IMR-90 (cell line): ENCODE data around the gene ERBB4. TPM values are rescaled to one million over a fixed set of nuclear protein-coding genes. Genes with fewer than 3 reads are reported as not detected.
A peak's percentile ranks its signal among the peaks of the same experiment; 100 is the strongest.

ENCODE experiments used
- ATAC-seq: fragments of 200-7000 bp; cut with Tn5 transposase; 2 replicates; pipeline ENCODE4 v1.9.1; 2020; ENCODE audit warnings: low read depth, mild to moderate bottlenecking, moderate library complexity
- BruUV-seq: library from RNA; stranded (reverse); fragments of 400-500 nt; replicated peaks from 2 replicates; lab custom pipeline; 2021; lab: Mats Ljungman, UMichigan
- CTCF ChIA-PET: fragments of 300-600 bp; formaldehyde crosslinking; extraction: SDS; loops from one replicate; lab custom pipeline; 2021; ENCODE audit warnings: antibody characterized with exemption; lab: Yijun Ruan, JAX
- POLR2A ChIA-PET: fragments of 300-600 bp; sonication (Branson Sonifier 250); formaldehyde crosslinking; loops from one replicate; lab custom pipeline; 2022; ENCODE audit warnings: antibody characterized with exemption; ENCODE audit not compliant: unreplicated experiment; lab: Charles Lee
- DNase-seq: peaks from one replicate; pipeline ENCODE4 v3.0.0; 2013
- H2AFZ ChIP-seq: replicated peaks from 2 replicates; pipeline ENCODE3; 2013; ENCODE audit warnings: low read length, mild to moderate bottlenecking; ENCODE audit not compliant: poor library complexity
- H2AK5ac ChIP-seq: 2 replicates; pipeline ENCODE4 v1.6.1; 2013; ENCODE audit warnings: low read depth, low read length, inconsistent platforms
- H2AK9ac ChIP-seq: replicated peaks from 2 replicates; pipeline ENCODE3; 2013; ENCODE audit warnings: mild to moderate bottlenecking, low read depth, low read length, moderate library complexity; ENCODE audit not compliant: poor library complexity
- H2BK120ac ChIP-seq: 2 replicates; pipeline ENCODE4 v1.6.1; 2013; ENCODE audit warnings: low read depth, low read length, inconsistent platforms
- H2BK15ac ChIP-seq: 3 replicates; pipeline ENCODE4 v1.6.1; 2013; ENCODE audit warnings: low read depth, low read length, inconsistent platforms
- H2BK20ac ChIP-seq: 2 replicates; pipeline ENCODE4 v1.6.1; 2013; ENCODE audit warnings: low read depth, mild to moderate bottlenecking, inconsistent platforms, low read length, moderate library complexity
- H2BK5ac ChIP-seq: 2 replicates; pipeline ENCODE4 v1.6.1; 2013; ENCODE audit warnings: mild to moderate bottlenecking, low read depth, low read length, inconsistent platforms; ENCODE audit not compliant: poor library complexity, severe bottlenecking
- H3K14ac ChIP-seq: replicated peaks from 2 replicates; pipeline ENCODE4 v1.6.1; 2013; ENCODE audit warnings: low read depth, low read length, inconsistent platforms
- H3K18ac ChIP-seq: 2 replicates; pipeline ENCODE4 v1.6.1; 2013; ENCODE audit warnings: low read depth, low read length, control low read depth
- H3K23ac ChIP-seq: 2 replicates; pipeline ENCODE4 v1.6.1; 2013; ENCODE audit warnings: low read depth, low read length, inconsistent platforms
- H3K27ac ChIP-seq: 2 replicates; pipeline ENCODE4 v1.5.1; 2013; ENCODE audit warnings: mild to moderate bottlenecking, control low read depth, low read length; ENCODE audit not compliant: insufficient read depth
- H3K27me3 ChIP-seq: 2 replicates; pipeline ENCODE4 v1.6.1; 2013; ENCODE audit warnings: low read length; ENCODE audit not compliant: control insufficient read depth, insufficient read depth
- H3K36me3 ChIP-seq: 2 replicates; pipeline ENCODE4 v1.6.1; 2013; ENCODE audit warnings: low read length, mixed read lengths; ENCODE audit not compliant: control insufficient read depth, insufficient read depth
- H3K4ac ChIP-seq: 2 replicates; pipeline ENCODE4 v1.6.1; 2013; ENCODE audit warnings: low read depth, low read length, inconsistent platforms
- H3K4me1 ChIP-seq: 2 replicates; pipeline ENCODE4 v1.6.1; 2013; ENCODE audit warnings: low read length, mixed read lengths; ENCODE audit not compliant: control insufficient read depth, insufficient read depth
- H3K4me2 ChIP-seq: 2 replicates; pipeline ENCODE4 v1.6.1; 2013; ENCODE audit warnings: low read depth, mild to moderate bottlenecking, control low read depth, low read length, moderate library complexity
- H3K4me3 ChIP-seq: 2 replicates; pipeline ENCODE4 v1.5.1; 2013; ENCODE audit warnings: low read depth, mild to moderate bottlenecking, control low read depth, low read length, moderate library complexity; ENCODE audit not compliant: insufficient read depth
- H3K56ac ChIP-seq: 2 replicates; pipeline ENCODE4 v1.6.1; 2013; ENCODE audit warnings: low read length, inconsistent platforms; ENCODE audit not compliant: insufficient read depth; ENCODE audit errors: extremely low read depth
- H3K79me1 ChIP-seq, 2 experiments: 2 replicates each; pipeline ENCODE4 v1.6.1; 2013; ENCODE audit warnings: low read length in 2 of 2, inconsistent platforms in 1 of 2, low read depth in 1 of 2
- H3K9ac ChIP-seq: 2 replicates; pipeline ENCODE4 v1.6.1; 2013; ENCODE audit warnings: low read depth, low read length, control low read depth
- H3K9me1 ChIP-seq: 2 replicates; pipeline ENCODE4 v1.6.1; 2013; ENCODE audit warnings: low read length, inconsistent platforms; ENCODE audit not compliant: insufficient read depth
- H3K9me3 ChIP-seq: 2 replicates; pipeline ENCODE4 v1.6.1; 2013; ENCODE audit warnings: low read length; ENCODE audit not compliant: control insufficient read depth, insufficient read depth
- H4K20me1 ChIP-seq: 2 replicates; pipeline ENCODE4 v1.6.1; 2013; ENCODE audit warnings: low read length, inconsistent platforms; ENCODE audit not compliant: insufficient read depth
- H4K5ac ChIP-seq: 2 replicates; pipeline ENCODE4 v1.6.1; 2013; ENCODE audit warnings: mild to moderate bottlenecking, low read depth, low read length, control low read depth
- H4K8ac ChIP-seq, 2 experiments: 2 replicates each; pipeline ENCODE4 v1.6.1; 2013; ENCODE audit warnings: low read depth in 2 of 2, low read length in 2 of 2, control low read depth in 1 of 2, inconsistent platforms in 1 of 2
- H4K91ac ChIP-seq: 2 replicates; pipeline ENCODE4 v1.6.1; 2013; ENCODE audit warnings: low read depth, low read length, inconsistent platforms; ENCODE audit not compliant: insufficient read depth
- MAFK ChIP-seq: IDR thresholded peaks from 2 replicates; pipeline ENCODE4 v1.6.1; 2012; ENCODE audit warnings: low read depth, low read length, improper control_type of control experiment
- MAZ ChIP-seq: IDR thresholded peaks from 2 replicates; pipeline ENCODE4 v1.6.1; 2012; ENCODE audit warnings: low read depth, mild to moderate bottlenecking, low read length, improper control_type of control experiment, moderate library complexity, borderline replicate concordance
- WGBS, 2 experiments: methylation state at CpG; one replicate each; pipeline versions ENCODE4 v1.1.5 to v1.1.7; 2013; ENCODE audit warnings: missing lambda C conversion rate in 2 of 2; ENCODE audit not compliant: insufficient read length in 1 of 2; ENCODE audit errors: extremely low coverage in 2 of 2; 5-methylcytosine and 5-hydroxymethylcytosine counted together
- dilution Hi-C: fragments of 300-500 bp; cut with HindIII; formaldehyde crosslinking; loops from one replicate; pipeline ENCODE4 v1.14.3; 2018; ENCODE audit warnings: low sequenced_read_pairs; ENCODE audit not compliant: unreplicated experiment
- in situ Hi-C: fragments of 300-500 bp; cut with MboI; formaldehyde crosslinking; loops from 3 replicates; pipeline ENCODE4 v1.14.3; 2019; ENCODE audit warnings: low sequenced_read_pairs, inconsistent platforms, mixed read lengths
- intact Hi-C: fragments of 100-400 bp; cut with micrococcal nuclease; formaldehyde crosslinking; loops from 2 replicates; pipeline ENCODE4 v1.10.0; 2022
- polyA plus RNA-seq, 3 experiments: library from polyadenylated mRNA; depleted of rRNA; stranded (reverse); fragments of >200 nt; gene quantifications; 2 replicates each; pipeline ENCODE4 v1.2.3, GENCODE V29; 2012; ENCODE audit warnings: low replicate concordance in 1 of 3
- total RNA-seq: library from RNA; depleted of rRNA; stranded (reverse); fragments of >200 nt; gene quantifications from 2 replicates; pipeline ENCODE4 v1.2.3, GENCODE V29; 2012

The ERBB4 gene
- total and polyA plus RNA-seq, 2 of the 4 experiments (the other 2 are of a cell fraction), result not detected

- Histone ChIP-seq H3K4ac (no peak overlapping the region), H2AK5ac (no peak overlapping the region), H3K23ac (no peak overlapping the region), H4K5ac (no peak overlapping the region), H2BK15ac (no peak overlapping the region), H3K27ac (no peak overlapping the region), H3K4me2 (no peak overlapping the region), H2BK5ac (no peak overlapping the region), H3K18ac (no peak overlapping the region), H3K36me3 (no peaks in the 10 kb centered on the region), H3K4me3 (no peak overlapping the region), H3K9ac (no peak overlapping the region), H2AK9ac (no peak overlapping the region), H3K56ac (no peak overlapping the region), H3K14ac (no peak overlapping the region), H4K20me1 (no peaks in the 10 kb centered on the region), H2AFZ (no peak overlapping the region), H3K9me3 (no peaks in the 10 kb centered on the region), H3K4me1 (no peaks in the 10 kb centered on the region; the same call in 1 of the 2 replicates), H3K9me1 (no peaks in the 10 kb centered on the region), H2BK120ac (no peak overlapping the region), H3K27me3 (no peaks in the 10 kb centered on the region), H4K91ac (no peak overlapping the region), H2BK20ac (no peak overlapping the region), H4K8ac (no peak overlapping the region), H3K79me1 (no peaks in the 10 kb centered on the region)
- POLR2A ChIA-PET, result no interaction called here
- TF ChIP-seq MAZ (no peak), MAFK (peak; percentile 63)
- BruUV-seq, result no TSS peak
- DNase-seq (no peak), ATAC-seq (no peak)
- CTCF ChIA-PET, result interaction anchor here (0.9 kb wide), 1 partner anchor 9 kb away, joined by 3 read pairs; no protein-coding TSS in a partner anchor
- no CpG with 5 or more reads among the region's 1 CpG for WGBS, 2 experiments
- dilution Hi-C loops, result no loop called here
- in situ Hi-C loops, result no loop called here
- intact Hi-C loops, result no loop called here
Measured at GRCh38 chr2:211985393-211985792, 553.2 kb downstream of the ERBB4 start.
